ENCODE results near the gene ZNF236.
A peak's percentile ranks its signal among the peaks of the same experiment; 100 is the strongest.
"Not testable (repeated sequence)": the region's sequence is repeated elsewhere in the genome, so short reads cannot be mapped to it uniquely, and the experiment has no call there.

ZNF236 gene

DNA sequence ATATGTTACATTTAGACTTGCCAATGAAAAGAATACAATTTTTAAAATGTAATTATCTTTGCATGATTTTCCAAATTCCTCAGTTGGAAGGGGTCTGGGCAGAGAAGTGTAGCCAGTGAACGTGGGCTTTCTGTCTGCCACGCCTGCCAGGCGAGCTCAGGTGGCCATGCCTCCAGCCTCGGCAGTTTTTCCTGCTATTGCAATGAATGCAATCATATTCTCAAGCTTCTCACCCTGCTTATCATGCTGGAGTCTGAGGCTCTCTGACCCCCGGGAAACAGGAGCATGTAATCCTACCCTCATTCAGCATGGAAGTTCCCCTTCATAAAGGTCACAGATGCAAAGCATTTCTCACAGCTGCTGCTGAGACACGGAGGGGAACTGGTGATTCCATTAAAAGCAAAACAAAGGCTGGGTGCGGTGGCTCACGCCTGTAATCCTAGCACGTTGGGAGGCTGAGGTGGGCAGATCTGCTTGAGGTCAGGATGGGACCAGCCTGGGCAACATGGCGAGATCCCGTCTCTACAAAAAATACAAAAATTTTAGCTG is 155.4 kb downstream of the ZNF236 start:
- DNase-seq = no peak

DNA sequence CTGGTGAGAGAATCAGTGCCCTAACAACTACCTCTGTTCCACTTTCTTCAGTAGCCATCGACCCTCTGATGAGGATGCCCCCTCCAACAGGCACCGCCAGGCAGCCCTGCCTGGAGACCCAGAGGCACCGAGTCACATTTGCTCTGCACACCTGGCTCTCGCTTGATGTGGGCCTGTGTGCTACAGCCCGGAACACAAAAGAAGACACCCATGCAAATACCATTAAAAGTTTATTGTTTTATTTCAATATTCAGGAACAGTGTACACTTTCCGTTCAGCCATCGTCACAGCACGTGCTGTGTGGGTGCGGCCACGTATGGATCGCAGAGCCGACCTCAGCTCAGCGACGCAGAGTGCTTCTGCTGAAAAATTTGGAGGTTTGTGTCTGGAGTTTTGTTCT is 156.3 kb downstream of the ZNF236 start:
- DNase-seq = no peak

DNA sequence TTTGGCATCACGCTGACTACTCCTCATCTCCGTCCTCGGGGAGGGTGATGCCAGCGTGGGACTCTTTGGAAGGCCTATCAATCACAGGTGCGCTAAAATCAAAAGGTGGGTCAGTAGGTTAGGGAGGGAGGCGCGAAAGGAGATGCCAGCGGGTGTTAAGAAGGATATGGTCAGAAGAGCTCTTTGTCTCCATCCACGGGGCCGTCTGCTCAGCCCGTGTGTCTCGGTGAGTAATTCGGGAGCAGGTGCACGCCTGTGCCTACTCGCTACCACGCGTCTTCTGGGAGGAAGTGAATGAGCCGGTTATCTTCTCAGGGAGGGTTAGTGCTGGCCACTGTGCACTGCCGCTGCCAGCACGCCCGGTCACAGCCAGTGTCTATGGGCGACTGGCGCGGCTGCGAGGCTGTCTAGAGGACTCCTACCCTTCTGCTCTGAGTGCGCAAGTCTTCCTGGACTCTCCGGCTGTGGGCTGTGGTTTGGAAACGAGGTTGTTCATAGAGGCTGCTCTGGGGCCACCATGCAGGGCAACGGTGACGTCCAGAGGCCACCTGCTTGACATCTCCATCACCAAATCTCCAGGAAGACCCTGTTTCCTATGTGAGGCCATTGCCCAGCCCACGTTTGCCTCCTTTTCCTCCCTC is 156.9 kb downstream of the ZNF236 start:
- DNase-seq = no peak

DNA sequence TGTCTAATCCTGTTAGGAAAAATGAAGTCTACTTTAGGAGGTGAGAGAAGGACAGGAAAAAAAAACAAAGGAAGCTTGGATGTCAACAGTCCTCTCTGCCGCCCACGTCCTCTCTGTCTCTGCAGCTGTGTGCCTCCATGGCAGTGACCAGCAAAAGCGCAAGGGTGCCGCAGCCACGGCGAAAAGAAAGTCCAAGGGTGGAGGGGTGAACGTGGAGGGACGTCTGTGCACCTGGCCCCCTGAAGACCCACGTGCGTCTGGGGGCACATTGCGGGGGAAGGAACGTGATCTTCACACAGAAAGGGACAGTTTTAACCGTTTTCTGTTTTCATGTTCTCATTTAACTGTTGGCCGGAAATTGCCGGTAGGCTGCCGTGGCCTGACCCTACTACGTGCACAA is 157.5 kb downstream of the ZNF236 start:
- DNase-seq = no peak

DNA sequence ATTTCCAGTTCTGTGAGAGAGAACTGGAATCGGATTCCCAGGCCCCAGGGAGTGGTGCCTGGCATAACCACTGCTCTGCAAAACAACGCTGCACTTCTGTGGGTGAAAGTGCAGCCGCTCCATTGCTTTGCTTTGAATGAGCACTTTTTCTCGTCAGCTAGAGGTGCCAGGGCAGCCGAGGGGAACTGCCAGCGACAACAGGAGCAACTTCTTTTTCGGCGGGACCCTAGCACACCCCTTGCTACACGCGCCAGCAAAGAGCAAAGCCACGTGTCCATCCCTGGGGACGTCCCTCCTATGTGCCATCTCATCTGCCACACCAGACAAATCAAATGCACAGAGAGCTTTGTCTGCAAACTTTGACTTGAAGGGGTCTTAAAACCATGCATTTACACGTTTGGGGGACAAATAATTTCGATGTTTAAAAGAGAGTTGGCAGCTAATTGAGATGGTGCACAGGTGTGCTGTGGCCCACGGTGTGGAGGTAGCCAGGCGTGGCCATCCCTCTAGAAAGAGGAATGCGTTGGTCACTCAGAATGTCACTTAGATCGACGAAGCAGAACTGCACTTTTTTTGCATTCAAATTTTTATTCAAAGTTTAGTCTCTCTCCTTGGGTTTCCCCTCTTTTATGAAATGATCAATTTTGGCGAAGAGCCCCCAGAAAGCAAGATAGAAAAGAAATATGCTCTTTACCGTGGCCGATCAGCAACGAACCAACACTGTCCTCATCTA is 158.5 kb downstream of the ZNF236 start:
- DNase-seq = no peak

DNA sequence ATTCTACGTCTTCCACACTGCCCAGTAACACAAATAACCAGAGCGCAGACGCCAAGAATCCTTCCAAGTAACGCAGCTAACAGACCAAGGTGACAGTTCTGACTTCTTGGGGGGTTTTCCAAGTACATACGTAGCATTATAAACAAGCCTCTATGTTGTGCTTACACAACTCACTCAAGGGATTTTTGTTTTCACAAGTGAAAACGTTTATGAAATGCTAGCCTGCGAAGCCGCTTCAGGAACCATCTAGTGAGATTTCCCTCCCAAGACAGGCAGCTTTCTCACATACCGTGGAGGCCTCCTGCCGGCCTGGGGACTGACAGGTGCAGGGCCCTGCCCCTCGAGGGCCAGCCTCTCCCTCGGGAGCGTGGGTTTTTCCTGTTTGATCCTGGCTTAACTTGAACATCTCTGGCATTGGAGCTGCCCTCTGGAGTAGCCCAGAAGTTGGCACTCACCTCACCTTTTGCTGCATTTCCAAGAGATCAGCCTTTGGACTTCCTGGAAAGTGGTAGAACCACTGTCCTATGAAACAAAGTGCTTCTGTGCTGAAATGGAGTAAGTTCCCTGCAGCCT is 159.1 kb downstream of the ZNF236 start:
- DNase-seq = no peak

DNA sequence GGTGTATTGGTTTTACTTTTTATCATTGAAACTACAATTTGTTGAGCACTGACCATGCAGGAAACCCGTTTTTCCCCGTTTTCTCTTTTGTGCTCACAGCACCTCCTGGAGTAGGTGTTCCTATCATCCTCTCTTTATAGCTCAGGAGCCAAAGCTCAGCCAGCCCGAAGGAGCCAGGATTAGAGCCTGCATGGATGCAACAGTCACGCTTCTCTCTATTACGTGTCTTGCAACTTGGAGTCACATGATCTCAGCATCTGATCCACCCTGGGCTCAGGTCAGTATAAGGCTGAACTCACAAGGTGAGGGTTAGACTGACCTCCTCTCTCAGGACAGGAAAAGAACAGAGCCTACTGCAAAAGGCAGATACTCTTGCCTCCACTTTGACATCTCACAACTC is 159.7 kb downstream of the ZNF236 start:
- no peak for DNase-seq

DNA sequence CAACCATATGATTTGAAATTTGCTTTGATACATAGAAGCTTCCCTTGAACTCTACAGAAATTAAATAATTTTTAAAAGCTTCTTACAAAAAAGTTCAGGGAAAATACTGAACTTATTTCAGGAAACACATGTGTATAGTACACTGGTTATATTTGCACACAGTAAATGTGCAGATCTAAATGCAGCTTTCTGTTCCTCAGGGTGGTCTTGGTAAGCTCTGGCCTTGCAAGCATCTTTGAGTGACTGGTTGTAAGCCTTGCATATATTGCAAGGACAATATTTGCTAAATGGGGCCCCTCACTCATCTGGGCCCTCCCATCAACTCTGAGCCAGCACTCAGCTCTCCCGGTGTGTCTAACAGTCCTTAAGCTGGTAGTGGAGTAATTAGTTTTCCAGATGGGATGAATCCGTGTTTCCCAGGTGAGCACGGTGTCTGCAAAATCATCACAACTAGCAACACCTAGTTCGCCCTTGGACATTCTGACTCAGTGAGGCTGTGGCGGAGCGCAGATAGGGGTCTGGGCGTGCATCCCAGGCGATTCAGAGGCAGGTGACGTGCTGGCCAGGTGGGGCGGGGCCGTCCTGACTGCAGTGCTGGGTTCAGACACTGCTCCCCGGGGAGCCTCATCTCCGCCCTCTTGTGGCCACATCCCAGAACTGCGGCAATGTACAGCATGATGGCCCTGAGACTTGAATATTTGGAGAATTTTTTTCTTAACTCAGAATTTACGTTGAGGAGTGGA is 160.7 kb downstream of the ZNF236 start:
- peak; percentile 88 for DNase-seq

DNA sequence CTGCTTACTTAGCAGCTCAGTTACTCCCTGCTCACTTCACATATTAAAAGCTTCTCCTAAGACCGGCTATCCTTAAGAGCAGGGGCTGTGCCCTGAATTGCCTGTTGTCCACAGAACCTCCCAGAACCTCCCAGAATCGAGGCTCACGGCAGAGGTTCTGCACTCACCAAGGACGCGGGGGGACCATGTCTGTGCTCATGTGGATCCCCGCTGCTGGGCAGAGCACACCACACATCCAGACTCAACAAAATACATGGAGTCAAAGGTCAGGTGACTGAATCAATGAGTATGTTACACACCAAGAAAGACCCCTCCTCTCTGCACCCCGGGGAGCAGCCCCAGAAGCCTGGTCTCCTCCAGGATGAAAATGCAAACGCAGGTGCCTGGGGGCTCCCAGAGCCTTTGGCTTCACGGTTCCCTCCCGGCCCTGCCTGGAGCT is 161.3 kb downstream of the ZNF236 start:
- no peak for DNase-seq

DNA sequence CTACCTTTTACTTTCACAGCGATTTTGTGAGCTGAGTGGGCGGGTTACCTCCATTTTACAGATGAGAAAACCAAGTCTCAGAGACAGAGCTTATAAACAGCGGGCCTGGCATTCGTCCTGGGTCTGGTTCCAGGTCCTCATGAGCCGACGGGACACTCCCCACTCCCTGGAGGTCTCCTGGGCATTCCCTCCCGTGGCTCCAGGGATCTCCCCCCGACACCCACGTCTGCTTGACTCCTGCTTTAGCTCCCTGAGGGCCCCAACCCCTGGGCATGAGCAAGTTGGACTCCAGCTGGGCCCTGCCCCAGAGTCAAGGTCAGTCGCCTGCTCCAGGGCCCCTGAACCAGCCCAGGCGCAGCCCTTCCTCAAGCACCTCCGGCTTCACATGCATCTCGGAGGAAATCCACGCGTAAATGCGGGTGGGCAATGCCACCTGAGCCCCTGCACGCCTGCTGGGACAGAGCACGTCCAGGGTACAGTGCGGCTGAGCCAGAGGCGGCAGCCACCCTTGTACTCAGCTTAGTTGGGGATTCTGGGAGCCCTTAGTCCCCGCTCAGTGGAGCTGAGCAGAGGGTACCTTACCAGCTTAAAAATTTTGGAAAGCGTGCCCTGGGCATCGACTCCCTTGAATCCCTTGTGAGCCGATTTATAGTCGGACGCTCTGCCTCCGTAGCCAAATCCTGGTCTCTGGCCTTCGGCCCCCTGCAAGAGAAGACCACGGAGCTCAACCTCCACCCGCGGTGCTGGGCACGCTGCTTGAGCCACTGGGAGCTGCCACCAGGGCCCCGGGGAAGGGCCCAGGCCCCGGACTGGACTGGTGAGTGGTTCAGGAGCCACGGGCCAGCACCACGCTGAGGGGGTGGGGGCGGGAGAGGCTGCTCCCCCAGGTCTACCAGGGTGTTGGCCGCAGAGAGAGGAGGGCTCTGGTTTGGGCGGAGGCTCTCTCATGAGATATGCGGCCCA is 162.1 kb downstream of the ZNF236 start:
- no peak for DNase-seq

DNA sequence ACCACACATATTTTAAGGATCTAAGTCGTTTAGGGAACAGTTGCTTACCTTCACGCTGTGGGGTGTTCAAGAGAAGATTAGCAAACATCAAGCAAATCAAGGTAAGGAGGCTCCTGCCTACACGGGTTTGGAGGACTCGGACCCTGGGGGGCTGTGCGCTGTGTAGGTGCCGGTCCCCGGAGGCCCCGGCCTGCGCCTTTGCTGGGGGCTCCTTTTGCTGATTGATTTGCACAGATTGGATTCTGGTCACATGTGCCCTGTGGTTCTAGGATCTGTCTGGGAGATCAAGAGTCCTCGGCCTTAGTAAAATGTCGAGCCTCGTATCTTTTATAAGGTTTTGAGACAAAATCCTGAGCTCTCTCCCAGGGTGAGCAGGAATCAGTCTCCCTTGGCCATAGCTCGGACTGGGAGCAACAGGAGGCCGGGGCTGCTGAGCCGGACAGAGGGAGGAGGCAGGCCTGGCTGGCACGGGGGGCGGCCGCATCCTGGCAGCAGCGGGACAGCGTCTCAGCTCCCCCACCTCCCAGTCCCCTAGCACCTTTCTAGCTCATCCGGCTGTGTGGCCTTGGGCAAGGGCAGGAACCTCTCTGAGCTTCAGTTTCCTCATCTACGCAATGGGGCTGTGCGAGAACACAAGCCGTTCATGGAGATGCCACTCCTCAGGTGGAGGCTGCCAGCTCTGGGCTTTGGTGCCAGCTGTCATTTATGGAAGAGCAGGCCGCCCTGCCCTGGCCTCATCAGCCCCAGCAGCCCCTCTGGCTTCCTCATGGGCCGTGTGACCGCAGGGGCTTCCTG is 163.0 kb downstream of the ZNF236 start:
- DNase-seq = no peak

DNA sequence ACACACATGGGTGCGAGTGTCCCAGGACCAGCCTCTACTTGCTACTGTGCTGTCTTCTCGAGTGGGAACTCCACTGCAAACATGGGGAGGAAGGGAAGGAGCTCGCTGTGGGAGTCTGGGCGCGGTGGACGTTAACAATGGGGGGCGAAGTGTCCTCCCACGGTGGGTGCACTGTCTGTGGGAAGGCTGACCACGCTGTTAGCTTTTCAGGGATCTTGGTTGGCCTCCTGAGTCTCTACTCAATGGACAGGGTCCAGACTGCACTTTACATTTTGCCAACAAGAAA is 163.5 kb downstream of the ZNF236 start:
- DNase-seq = no peak

DNA sequence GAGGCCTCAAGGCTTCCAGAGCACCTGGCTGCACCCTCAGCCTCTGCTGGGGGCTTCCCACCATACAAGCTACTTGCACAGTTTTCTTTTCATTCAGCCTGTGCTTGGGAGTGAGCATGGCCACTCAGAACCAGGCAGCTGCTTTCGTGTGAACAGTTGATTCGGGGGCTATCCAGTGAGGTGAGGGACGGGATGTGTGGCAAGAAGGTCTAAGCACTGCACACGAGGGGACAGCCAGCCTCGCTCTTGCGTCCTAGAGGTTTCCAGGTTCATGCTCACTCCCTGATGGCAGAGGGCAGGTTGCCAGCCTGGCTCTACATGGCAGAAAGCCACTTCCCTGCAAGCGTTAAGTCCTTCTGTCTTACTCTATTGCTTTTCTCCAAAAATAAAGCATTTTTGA is 164.0 kb downstream of the ZNF236 start:
- no peak for DNase-seq

DNA sequence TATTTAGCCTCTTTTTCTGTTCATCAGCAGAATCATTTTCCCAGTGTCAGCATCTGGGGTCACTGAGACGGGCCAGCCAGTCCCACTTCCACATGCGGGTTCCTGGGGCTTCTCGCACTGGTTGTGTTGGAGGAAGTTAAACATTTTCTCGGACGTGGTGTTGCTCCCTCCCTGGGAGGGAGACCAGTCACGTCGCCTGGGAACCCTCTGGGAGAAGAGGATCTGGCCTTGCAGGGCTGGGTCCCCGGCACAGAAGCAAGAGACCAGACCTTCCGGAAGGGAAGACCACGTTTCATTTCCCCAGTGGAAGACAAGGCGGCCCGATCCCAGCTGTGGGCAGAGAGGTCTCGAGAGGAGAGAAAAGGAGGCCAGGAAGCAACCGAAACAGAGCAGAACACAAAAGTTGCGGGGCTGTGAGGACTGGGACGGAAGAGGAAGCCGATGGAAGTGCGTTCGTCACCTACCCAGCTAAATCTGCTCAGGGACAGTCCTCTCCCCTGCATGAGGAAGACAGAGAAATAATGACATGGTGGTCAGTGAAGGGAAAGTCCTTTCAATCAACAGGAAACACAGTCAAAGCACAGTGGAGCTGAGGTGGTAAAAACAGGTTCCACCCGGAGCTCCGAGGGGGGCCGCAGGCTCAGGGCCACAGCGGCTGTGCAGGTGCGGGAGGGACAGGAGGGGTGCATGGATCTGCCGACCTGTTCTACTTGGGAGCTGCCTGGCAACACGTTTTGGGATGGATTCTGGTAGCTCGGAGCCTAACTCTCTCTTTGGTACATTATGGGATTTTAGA is 165.9 kb downstream of the ZNF236 start:
- DNase-seq = no peak

DNA sequence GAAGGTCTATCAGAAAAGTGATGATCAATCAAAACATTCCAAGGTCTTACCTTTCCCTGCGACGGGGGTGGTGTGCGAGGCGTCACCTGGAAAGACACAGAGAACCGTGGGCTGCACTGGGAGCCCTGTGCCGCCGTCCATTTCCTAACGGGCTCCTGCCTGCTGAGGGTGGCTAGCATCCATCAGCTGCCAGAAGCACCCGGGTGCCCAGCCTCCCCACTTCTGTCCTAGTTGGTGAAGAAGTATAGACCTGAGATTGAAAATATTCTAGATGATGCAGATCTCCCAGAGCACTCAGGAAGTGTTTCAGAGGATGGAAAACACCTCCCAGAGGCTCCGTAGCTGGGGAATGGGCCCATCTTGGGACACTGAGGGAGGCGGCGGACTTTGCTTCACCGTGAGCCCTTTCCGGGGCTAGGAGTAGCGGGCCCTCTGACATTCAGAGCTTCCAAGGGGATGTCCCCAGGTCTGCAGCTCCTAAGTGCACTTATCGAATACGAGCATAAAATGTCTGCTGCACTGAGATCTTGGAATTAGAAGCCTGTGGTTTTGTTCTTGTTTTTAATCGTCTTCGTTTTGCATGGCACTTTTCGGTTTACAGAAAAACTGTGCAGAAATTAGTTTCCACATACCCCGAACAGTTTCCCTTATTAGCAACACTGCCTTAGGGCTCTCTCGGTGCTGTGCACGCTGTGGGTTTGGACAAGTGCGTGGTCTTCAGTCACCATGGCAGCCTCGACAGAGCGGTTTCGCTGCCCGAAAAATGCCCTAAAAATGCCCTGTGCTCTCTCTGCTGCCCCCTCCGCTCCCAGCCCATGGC is 166.7 kb downstream of the ZNF236 start:
- DNase-seq = no peak

DNA sequence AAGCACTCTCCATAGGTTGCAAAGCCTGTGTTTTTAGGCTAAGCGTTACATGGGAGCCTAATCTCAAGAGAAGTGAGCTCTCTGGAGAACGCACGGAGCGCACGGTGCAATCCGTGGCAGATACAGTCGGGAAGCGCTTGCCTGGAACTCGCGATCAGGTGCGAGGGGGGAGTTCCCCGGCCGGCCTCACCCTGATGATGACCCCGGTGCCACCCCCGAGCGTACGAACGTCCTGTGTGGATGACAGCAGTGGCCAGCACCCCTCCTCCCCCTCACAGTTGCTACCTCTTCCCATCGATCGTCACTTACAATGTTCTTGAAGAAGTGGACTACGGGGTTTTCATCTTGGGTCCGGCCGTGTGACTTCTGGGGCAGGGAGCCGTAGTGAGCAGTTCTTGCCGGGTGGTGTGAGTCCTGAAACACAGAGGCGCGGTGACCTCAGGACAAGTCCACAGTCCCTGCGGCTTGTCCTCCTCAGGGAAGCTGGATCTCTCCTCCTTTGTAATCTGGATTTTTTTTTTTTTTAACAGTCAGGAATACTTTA is 167.4 kb downstream of the ZNF236 start:
- no peak for DNase-seq

DNA sequence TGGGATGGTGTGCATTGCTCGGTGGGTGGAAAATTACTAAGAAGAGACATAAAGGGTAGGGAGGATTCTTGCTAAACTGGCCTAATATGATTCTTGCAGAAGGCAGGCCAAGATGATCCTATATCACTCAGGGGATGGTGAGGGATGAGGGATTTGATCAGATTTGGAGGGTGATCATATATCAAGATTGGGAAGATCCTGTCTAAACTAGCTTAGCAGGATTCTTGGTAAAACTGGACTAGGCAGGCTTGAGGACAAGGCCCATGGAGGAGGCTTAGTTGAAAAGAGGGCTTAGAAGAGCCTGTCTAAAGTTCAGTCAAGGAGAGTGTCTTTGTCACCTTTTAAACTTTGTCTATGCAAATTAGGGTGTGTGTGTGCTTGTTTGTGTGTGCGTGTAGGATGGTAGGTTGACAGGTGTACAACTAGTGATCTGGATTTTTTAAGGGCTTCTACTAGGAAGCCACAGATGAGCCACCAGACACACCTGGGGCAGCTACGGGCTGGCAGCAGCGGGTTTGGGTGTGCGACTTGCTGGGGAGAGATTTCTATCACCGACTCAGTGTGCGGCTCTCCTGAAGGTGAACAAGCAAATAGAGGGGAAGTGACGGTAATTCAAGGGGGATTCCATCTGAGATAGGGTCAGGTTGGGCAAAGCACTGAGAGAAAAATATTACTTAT is 168.1 kb downstream of the ZNF236 start:
- DNase-seq = not testable (repeated sequence)

DNA sequence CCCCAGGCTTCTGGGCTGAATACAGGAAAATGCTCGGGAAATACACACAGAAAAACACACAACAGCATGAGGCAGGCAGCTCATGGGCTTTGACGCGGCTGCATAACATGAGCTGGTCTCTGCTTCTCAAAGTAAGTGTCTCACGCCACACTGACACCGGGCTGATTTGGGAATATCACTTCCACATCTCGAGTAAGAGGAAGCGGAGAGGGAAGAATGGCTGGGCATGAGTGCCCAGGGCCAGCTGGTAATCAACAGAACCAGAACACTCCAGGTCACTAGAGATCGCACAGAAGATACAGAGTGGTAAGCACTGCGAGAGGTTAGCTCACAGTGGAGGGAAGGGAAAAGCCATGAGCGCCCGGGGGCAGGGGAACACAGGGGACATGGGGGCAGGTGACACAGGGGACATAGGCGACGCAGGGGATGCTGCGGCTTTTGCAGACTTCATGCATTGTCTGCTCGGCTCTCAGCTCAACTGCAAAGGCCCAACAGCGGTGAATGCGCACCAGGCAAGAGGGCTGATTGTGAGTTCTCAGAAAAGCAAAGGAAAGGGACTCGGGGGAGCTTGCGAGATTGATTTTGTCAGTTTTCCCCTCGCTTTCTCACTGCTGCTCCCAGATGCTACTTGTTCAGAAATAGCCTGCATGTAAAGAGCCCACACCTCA is 168.8 kb downstream of the ZNF236 start:
- no peak for DNase-seq

All from NCI-H146 (cell line).